K562 (cell line): Measurements from ENCODE around the gene DNAAF8. TPM values are rescaled to one million over a fixed set of nuclear protein-coding genes. Genes with fewer than 3 reads are reported as not detected.

Experiments used
- ATAC-seq: fragments of 200-7000 bp; cut with Tn5 transposase; 3 replicates; pipeline ENCODE4 v1.9.1; 2020; ENCODE audit warnings: moderate library complexity
- BruUV-seq: library from RNA; stranded (reverse); fragments of 400-500 nt; replicated peaks from 2 replicates; lab custom pipeline; 2021; lab: Mats Ljungman, UMichigan
- CTCF ChIA-PET: fragments of 300-600 bp; formaldehyde crosslinking; extraction: SDS; loops from one replicate; lab custom pipeline; 2021; ENCODE audit warnings: low intra/inter-chr PET ratio; lab: Yijun Ruan, JAX
- POLR2A ChIA-PET: fragments of 300-600, 350-650 bp; sonication (Branson Sonifier 250); formaldehyde crosslinking; extraction: SDS; loops from one replicate; lab custom pipeline; 2021; ENCODE audit warnings: antibody characterized with exemption, inconsistent platforms; lab: Yijun Ruan, JAX
- DNase-seq, 4 experiments: peaks; one replicate each; pipeline versions ENCODE4 v3.0.0 to v3.0.0-alpha.2; 2011 to 2018; ENCODE audit warnings: low spot score in 3 of 4, mixed read lengths in 3 of 4; ENCODE audit errors: extremely low read depth in 1 of 4
- FAIRE-seq: peaks from 2 replicates; lab custom pipeline; 2011; peaks lifted over from hg19 to GRCh38; lab: Jason Lieb, UNC
- H2AFZ ChIP-seq: 2 replicates; pipeline ENCODE4 v1.6.0; 2011; ENCODE audit warnings: low read depth, low read length, control low read depth, inconsistent platforms
- H3K27ac ChIP-seq: fragments of 200-600 bp; 3 replicates; pipeline ENCODE4 v1.8.0; 2011; ENCODE audit warnings: low read depth, mild to moderate bottlenecking, control low read depth, inconsistent platforms, low read length, moderate library complexity, mixed read lengths; ENCODE audit errors: extremely low read depth
- H3K27me3 ChIP-seq, 2 experiments: fragments of 300-600 bp in 1 of 2; 2 replicates in 1 of 2; 3 replicates in 1 of 2; pipeline versions ENCODE4 v1.6.0 to v1.8.0; 2011; ENCODE audit warnings: inconsistent platforms in 2 of 2, low read length in 2 of 2, mild to moderate bottlenecking in 1 of 2, mixed read lengths in 1 of 2, moderate library complexity in 1 of 2; ENCODE audit not compliant: control insufficient read depth in 2 of 2, insufficient read depth in 2 of 2
- H3K36me3 ChIP-seq: fragments of 300-600 bp; 3 replicates; pipeline ENCODE4 v1.8.0; 2011; ENCODE audit warnings: mild to moderate bottlenecking, low read length, inconsistent platforms; ENCODE audit not compliant: control insufficient read depth, insufficient read depth
- H3K4me1 ChIP-seq, 2 experiments: fragments of 200-600 bp in 1 of 2; replicated peaks in 1 of 2; 2 replicates in 1 of 2; 3 replicates in 1 of 2; pipeline versions ENCODE4 v1.5.1 to v1.8.0; 2011; ENCODE audit warnings: inconsistent platforms in 2 of 2, low read length in 2 of 2, mild to moderate bottlenecking in 1 of 2, mixed read lengths in 1 of 2, moderate library complexity in 1 of 2; ENCODE audit not compliant: control insufficient read depth in 2 of 2, insufficient read depth in 2 of 2
- H3K4me2 ChIP-seq: 2 replicates; pipeline ENCODE4 v1.6.1; 2011; ENCODE audit warnings: low read length, control low read depth, inconsistent platforms, mixed read lengths; ENCODE audit not compliant: insufficient read depth
- H3K4me3 ChIP-seq: fragments of 200-600 bp; sonication (generic), shearing (Covaris generic); 2 replicates; pipeline ENCODE4 v1.5.1; 2016; ENCODE audit warnings: control low read depth, inconsistent platforms
- H3K79me2 ChIP-seq: fragments of 200-600 bp; 3 replicates; pipeline ENCODE4 v1.8.0; 2011; ENCODE audit warnings: low read length, inconsistent platforms; ENCODE audit not compliant: control insufficient read depth, insufficient read depth
- H3K9ac ChIP-seq, 2 experiments: 2 replicates each; pipeline versions ENCODE4 v1.6.0 to v1.6.1; 2011; ENCODE audit warnings: low read depth in 2 of 2, low read length in 2 of 2, control low read depth in 1 of 2, inconsistent platforms in 1 of 2, mild to moderate bottlenecking in 1 of 2, mixed read lengths in 1 of 2; ENCODE audit not compliant: insufficient read depth in 1 of 2
- H3K9me1 ChIP-seq: one replicate; pipeline ENCODE4 v1.6.0; 2011; ENCODE audit warnings: inconsistent platforms, mild to moderate bottlenecking, low read length, moderate library complexity; ENCODE audit not compliant: control insufficient read depth, insufficient read depth
- H3K9me3 ChIP-seq: replicated peaks from 2 replicates; pipeline ENCODE4 v1.5.1; 2011; ENCODE audit warnings: low read depth, low read length, inconsistent platforms; ENCODE audit not compliant: control insufficient read depth, insufficient read depth
- H4K20me1 ChIP-seq: replicated peaks from 2 replicates; pipeline ENCODE4 v1.6.1; 2011; ENCODE audit warnings: low read length, inconsistent platforms, mixed read lengths; ENCODE audit not compliant: control insufficient read depth, insufficient read depth
- ATF2 ChIP-seq: sonication (generic); formaldehyde crosslinking; IDR thresholded peaks from 2 replicates; pipeline ENCODE4 v1.8.1; 2022; ENCODE audit warnings: missing genetic modification reagents
- DNMT1 ChIP-seq: fragments of 450-650 bp; IDR thresholded peaks from 2 replicates; pipeline ENCODE4 v1.6.1; 2016; ENCODE audit warnings: antibody characterized with exemption, mild to moderate bottlenecking
- HDAC2 ChIP-seq: fragments of 450-650 bp; IDR thresholded peaks from 2 replicates; pipeline ENCODE4 v1.6.1; 2016; ENCODE audit warnings: mild to moderate bottlenecking
- ILK ChIP-seq: fragments of 450-650 bp; IDR thresholded peaks from 2 replicates; pipeline ENCODE4 v1.6.1; 2016; ENCODE audit warnings: missing genetic modification characterization, low read depth, mild to moderate bottlenecking, missing compliant biosample characterization, moderate library complexity, borderline replicate concordance
- MTA3 ChIP-seq: fragments of 450-650 bp; formaldehyde crosslinking; IDR thresholded peaks from 2 replicates; pipeline ENCODE4 v1.6.1; 2017; ENCODE audit warnings: mild to moderate bottlenecking, borderline replicate concordance
- NBN ChIP-seq: fragments of 450-650 bp; IDR thresholded peaks from 2 replicates; pipeline ENCODE4 v1.6.1; 2016; ENCODE audit warnings: low read depth, mild to moderate bottlenecking
- PHB ChIP-seq: fragments of 250-450 bp; sonication (Bioruptor Pico); IDR thresholded peaks from 2 replicates; pipeline ENCODE4 v1.5.0; 2021
- PKNOX1 ChIP-seq: fragments of 450-650 bp; IDR thresholded peaks from 2 replicates; pipeline ENCODE4 v1.6.1; 2016
- POLR2H ChIP-seq: IDR thresholded peaks from 2 replicates; pipeline ENCODE4 v1.6.1; 2016; ENCODE audit warnings: missing genetic modification characterization, low read depth, mild to moderate bottlenecking, control low read depth, missing compliant biosample characterization, moderate library complexity
- RBM14 ChIP-seq: fragments of 200-400 bp; formaldehyde crosslinking; IDR thresholded peaks from 2 replicates; pipeline ENCODE4 v1.6.1; 2018; ENCODE audit warnings: low read depth, mild to moderate bottlenecking, low read length, moderate library complexity, borderline replicate concordance; ENCODE audit not compliant: insufficient read depth
- SAFB ChIP-seq: fragments of 200-400 bp; formaldehyde crosslinking; IDR thresholded peaks from 2 replicates; pipeline ENCODE4 v1.6.1; 2017; ENCODE audit warnings: low read depth, low read length, borderline replicate concordance
- SRSF3 ChIP-seq: fragments of 200-400 bp; formaldehyde crosslinking; IDR thresholded peaks from 2 replicates; pipeline ENCODE4 v1.6.1; 2016; ENCODE audit warnings: mild to moderate bottlenecking, low read length, moderate library complexity; ENCODE audit not compliant: insufficient read depth
- TEAD4 ChIP-seq, 2 experiments: sonication (generic) in 1 of 2; formaldehyde crosslinking in 1 of 2; IDR thresholded peaks; 2 replicates each; pipeline versions ENCODE4 v1.6.1 to v1.8.0; 2012 to 2022; ENCODE audit warnings: borderline replicate concordance in 1 of 2, inconsistent platforms in 1 of 2, low read length in 1 of 2, mild to moderate bottlenecking in 1 of 2, missing genetic modification reagents in 1 of 2
- ZKSCAN3 ChIP-seq: fragments of 250-450 bp; sonication (Bioruptor Pico); IDR thresholded peaks from 2 replicates; pipeline ENCODE4 v1.4.0; 2020
- ZNF398 ChIP-seq: fragments of 250-450 bp; sonication (Bioruptor Pico); IDR thresholded peaks from 2 replicates; pipeline ENCODE4 v1.8.0; 2021; ENCODE audit warnings: moderate library complexity, mild to moderate bottlenecking, inconsistent platforms
- ZNF584 ChIP-seq: fragments of 200-800 bp; sonication (Bioruptor generic); IDR thresholded peaks from 2 replicates; pipeline ENCODE4 v1.6.1; 2016; ENCODE audit warnings: low read depth, mild to moderate bottlenecking, missing genetic modification characterization, missing compliant biosample characterization
- ZNF785 ChIP-seq: fragments of 250-450 bp; sonication (Bioruptor Pico); IDR thresholded peaks from 2 replicates; pipeline ENCODE4 v1.4.0; 2020; ENCODE audit warnings: mild to moderate bottlenecking
- WGBS: fragments of 100-300 bp; shearing (Covaris generic); methylation state at CpG from one replicate; pipeline ENCODE4 v1.1.6; 2016; ENCODE audit warnings: low coverage, mixed read lengths; ENCODE audit not compliant: insufficient coverage; ENCODE audit errors: missing lambda C conversion rate; 5-methylcytosine and 5-hydroxymethylcytosine counted together
- in situ Hi-C: fragments of 300-500 bp; cut with MboI; formaldehyde crosslinking; loops from 4 replicates; pipeline ENCODE4 v1.15.0; 2018; ENCODE audit warnings: inconsistent platforms, mixed read lengths
- intact Hi-C: fragments of 100-400 bp; cut with micrococcal nuclease; formaldehyde crosslinking; loops from 2 replicates; pipeline ENCODE4 v1.14.2; 2022
- polyA plus RNA-seq, 8 experiments: library from polyadenylated mRNA; depleted of rRNA in 4 of 8; stranded (reverse) in 5 of 8; unstranded in 3 of 8; fragments of >200 nt; fragmentation: Nextera tagmentation in 2 of 8; fragmentation: Illumina TruSeq in 1 of 8; extraction: Ambion mirVana in 2 of 8; extraction: Trizol in 1 of 8; gene quantifications; 2 replicates each; pipeline versions ENCODE4 v1.2.1 to v1.2.3, GENCODE V29; 2011 to 2014; ENCODE audit warnings: inconsistent platforms in 1 of 8, missing spikeins in 1 of 8
- total RNA-seq, 7 experiments: library from RNA; depleted of rRNA in 6 of 7; stranded (reverse); fragments of >200 nt in 6 of 7; fragmentation: Illumina TruSeq in 2 of 7; extraction: Trizol in 2 of 7; gene quantifications; 2 replicates each; pipeline versions ENCODE4 v1.2.1 to v1.2.3, GENCODE V29; 2011 to 2021; ENCODE audit warnings: low replicate concordance in 1 of 7

DNAAF8 gene
- total and polyA plus RNA-seq, 9 of the 15 experiments (the other 6 are each of a cell fraction or from before 2014, with no cell fraction given): 0.04 to 0.12 (median 0.10) TPM; not detected in 6

- no peaks in the 10 kb centered on the region for H3K9me3 ChIP-seq
- ATAC-seq (no peak), DNase-seq (peak in 1 of 4 experiments; percentile 42), FAIRE-seq (peak; percentile 57)
- H3K27me3 ChIP-seq: no peaks in the 10 kb centered on the region
- peak overlapping the region; percentile 82 for H3K4me2 ChIP-seq
- WGBS: 29% methylated on average over 17 of the region's 17 CpGs
- H3K4me1 ChIP-seq: peaks cover 21 to 41% of the 10 kb centered on the region in 2 experiments
- peak overlapping the region; percentile 62 to 77; a peak in 3 of 4 replicates for H3K9ac ChIP-seq
- H3K36me3 ChIP-seq: peaks cover 21% of the 10 kb centered on the region; the same call in 2 of the 3 replicates
- in situ Hi-C loops (no loop called here), intact Hi-C loops (loop anchor here (2.0 kb wide), 2 partner anchors 37 to 79 kb away; partner anchors contain the start of genes GLYR1 and UBN1)
- H2AFZ ChIP-seq: peak overlapping the region; percentile 91
- BruUV-seq: no TSS peak
- H3K4me3 ChIP-seq: peak overlapping the region; percentile 40
- H3K27ac ChIP-seq: peak overlapping the region; percentile 64
- H4K20me1 ChIP-seq: no peaks in the 10 kb centered on the region
- no peaks in the 10 kb centered on the region for H3K9me1 ChIP-seq
- CTCF ChIA-PET: no interaction called here
- POLR2A ChIA-PET: interaction anchor here (0.6 to 2.3 kb wide), 6 partner anchors 10 to 151 kb away, joined by 3 to 9 read pairs (median 4); partner anchors contain the start of genes ANKS3 and DNAAF8
- peaks cover 21% of the 10 kb centered on the region for H3K79me2 ChIP-seq
- TF ChIP-seq PKNOX1: no peak
- TF ChIP-seq NBN: 0 out of 2 replicates have a peak, but pooled peaks have one; percentile 37
- no peak for TF ChIP-seq POLR2H
- no peak for TF ChIP-seq ZNF785 (CRISPR knock-in tag)
- no peak for TF ChIP-seq SRSF3
- no peak for TF ChIP-seq ZNF398 (CRISPR knock-in tag)
- no peak for TF ChIP-seq PHB
- no peak for TF ChIP-seq SAFB
- no peak for TF ChIP-seq ZKSCAN3 (CRISPR knock-in tag)
- no peak for TF ChIP-seq ILK (tag)
- 0 out of 2 replicates have a peak, but pooled peaks have one; percentile 62 for TF ChIP-seq DNMT1
- no peak for TF ChIP-seq ATF2 (CRISPR knock-in tag)
- no peak for TF ChIP-seq TEAD4 (IDR thresholded peaks at IDR 0.05; ENCODE audit: low read length)
- TF ChIP-seq TEAD4 (CRISPR knock-in tag; IDR thresholded peaks at IDR 0.05; ENCODE audit: borderline replicate concordance): no peak
- peak; percentile 11; the same call in 1 of the 2 replicates for TF ChIP-seq HDAC2
- TF ChIP-seq RBM14: no peak
- peak; percentile 31; the same call in 1 of the 2 replicates for TF ChIP-seq MTA3
- TF ChIP-seq ZNF584: no peak
These were observed 33.7 kb downstream of the DNAAF8 start for GRCh38 chr16:4767872-4768548.
